Upper lobe of left lung (tissue), 4 donors: ENCODE data around the gene SIX6.

Source experiments
- CTCF ChIP-seq, 6 experiments: fragments of 450-650 bp in 4 of 6; fragments of 200-600 bp in 2 of 6; sonication (generic) in 2 of 6; IDR thresholded peaks; one replicate each; pipeline ENCODE4 v1.5.1; 2016 to 2019; ENCODE audit warnings: antibody characterized with exemption in 6 of 6
- EP300 ChIP-seq, 4 donors: sonication (generic); formaldehyde crosslinking; IDR thresholded peaks; one replicate each; pipeline ENCODE4 v1.5.1; 2017; ENCODE audit warnings: antibody characterized with exemption in 4 of 4, control low read depth in 2 of 4
- POLR2A ChIP-seq, 4 donors: fragments of 450-650 bp; IDR thresholded peaks; one replicate each; pipeline ENCODE4 v1.5.1; 2016 to 2017; ENCODE audit warnings: antibody characterized with exemption in 4 of 4, mild to moderate bottlenecking in 2 of 4
- POLR2AphosphoS5 ChIP-seq, 2 donors: sonication (generic); formaldehyde crosslinking; IDR thresholded peaks; one replicate each; pipeline ENCODE4 v1.5.1; 2017; ENCODE audit warnings: antibody characterized with exemption in 2 of 2

- TF ChIP-seq EP300 (IDR thresholded peaks at IDR 0.05), result no peak
- TF ChIP-seq CTCF (IDR thresholded peaks at IDR 0.05), result no peak
- no peak for TF ChIP-seq POLR2A (IDR thresholded peaks at IDR 0.05)
- TF ChIP-seq POLR2AphosphoS5 (IDR thresholded peaks at IDR 0.05), result no peak
These were observed 2.1 kb downstream of the SIX6 start for GRCh38 chr14:60510951-60511599.
